HEK293 (cell line): ENCODE results near the gene MICAL3.
A peak's percentile ranks its signal among the peaks of the same experiment; 100 is the strongest.

Source experiments
- CTCF ChIA-PET: fragments of 350-600 bp; formaldehyde crosslinking; extraction: SDS; loops from one replicate; lab custom pipeline; 2021; ENCODE audit warnings: antibody characterized with exemption; lab: Yijun Ruan, JAX
- POLR2A ChIA-PET: fragments of 300-600 bp; formaldehyde crosslinking; extraction: SDS; loops from one replicate; lab custom pipeline; 2020; ENCODE audit warnings: antibody characterized with exemption, inconsistent platforms; lab: Yijun Ruan, JAX
- H3K27ac ChIP-seq: fragments of 200-500 bp; sonication (Bioruptor generic); 2 replicates; pipeline ENCODE4 v1.5.1; 2014; ENCODE audit warnings: low read depth, low read length, control low read depth, inconsistent platforms; ENCODE audit errors: extremely low read depth
- H3K36me3 ChIP-seq, 2 experiments: fragments of 200-500 bp in 1 of 2; sonication (Bioruptor generic) in 1 of 2; 1 replicate in 1 of 2; 2 replicates in 1 of 2; pipeline ENCODE4 v1.5.1; 2014 to 2017; ENCODE audit warnings: inconsistent platforms in 2 of 2, low read length in 2 of 2; ENCODE audit not compliant: control insufficient read depth in 2 of 2, insufficient read depth in 1 of 2
- H3K4me1 ChIP-seq: fragments of 200-500 bp; sonication (Bioruptor generic); 2 replicates; pipeline ENCODE4 v1.5.1; 2014; ENCODE audit warnings: mild to moderate bottlenecking, low read length, inconsistent platforms; ENCODE audit not compliant: control insufficient read depth, insufficient read depth
- H3K4me3 ChIP-seq: 2 replicates; pipeline ENCODE4 v1.5.1; 2011; ENCODE audit warnings: low read depth, mild to moderate bottlenecking, control low read depth, low read length, moderate library complexity
- H3K9me3 ChIP-seq: fragments of 200-500 bp; sonication (Bioruptor generic); 2 replicates; pipeline ENCODE4 v1.5.1; 2014; ENCODE audit warnings: low read depth, low read length, inconsistent platforms; ENCODE audit not compliant: control insufficient read depth, insufficient read depth
- HOXD13 ChIP-seq: sonication (generic); formaldehyde crosslinking; IDR thresholded peaks from 2 replicates; pipeline ENCODE4 v1.8.0; 2022; ENCODE audit warnings: missing genetic modification reagents, borderline replicate concordance
- IKZF3 ChIP-seq: fragments of 450-650 bp; IDR thresholded peaks from 2 replicates; pipeline ENCODE4 v1.5.0; 2018; ENCODE audit warnings: missing biosample characterization, mild to moderate bottlenecking, missing genetic modification characterization, moderate library complexity
- KLF1 ChIP-seq: fragments of 450-650 bp; formaldehyde crosslinking; IDR thresholded peaks from 2 replicates; pipeline ENCODE4 v1.5.1; 2016; ENCODE audit warnings: missing biosample characterization, missing genetic modification characterization
- MZF1 ChIP-seq: fragments of 450-650 bp; formaldehyde crosslinking; IDR thresholded peaks from 2 replicates; pipeline ENCODE4 v1.5.1; 2017; ENCODE audit warnings: missing biosample characterization, missing genetic modification characterization, borderline replicate concordance
- OVOL3 ChIP-seq: fragments of 450-650 bp; formaldehyde crosslinking; IDR thresholded peaks from 2 replicates; pipeline ENCODE4 v1.5.1; 2016; ENCODE audit warnings: missing biosample characterization, missing genetic modification characterization
- SALL2 ChIP-seq: fragments of 450-650 bp; formaldehyde crosslinking; IDR thresholded peaks from 2 replicates; pipeline ENCODE4 v1.5.0; 2017; ENCODE audit warnings: missing biosample characterization, mild to moderate bottlenecking, missing genetic modification characterization, borderline replicate concordance
- SETDB1 ChIP-seq: IDR thresholded peaks from one replicate; pipeline ENCODE4 v1.6.1; 2017; ENCODE audit warnings: mild to moderate bottlenecking, low read length, moderate library complexity, mixed read lengths; ENCODE audit not compliant: insufficient read length
- ZFP37 ChIP-seq: fragments of 450-650 bp; formaldehyde crosslinking; IDR thresholded peaks from 2 replicates; pipeline ENCODE4 v1.5.1; 2016; ENCODE audit warnings: missing biosample characterization, missing genetic modification characterization
- ZNF16 ChIP-seq: fragments of 450-650 bp; formaldehyde crosslinking; IDR thresholded peaks from 2 replicates; pipeline ENCODE4 v1.5.1; 2016; ENCODE audit warnings: low read depth, missing biosample characterization, missing genetic modification characterization
- ZNF184 ChIP-seq: fragments of 450-650 bp; IDR thresholded peaks from 2 replicates; pipeline ENCODE4 v1.5.1; 2018; ENCODE audit warnings: missing biosample characterization, mild to moderate bottlenecking, missing genetic modification characterization
- ZNF23 ChIP-seq: fragments of 450-650 bp; formaldehyde crosslinking; IDR thresholded peaks from 2 replicates; pipeline ENCODE4 v1.5.1; 2016; ENCODE audit warnings: missing biosample characterization, missing genetic modification characterization, borderline replicate concordance
- ZNF292 ChIP-seq: fragments of 450-650 bp; formaldehyde crosslinking; IDR thresholded peaks from 2 replicates; pipeline ENCODE4 v1.5.1; 2016; ENCODE audit warnings: low read depth, missing biosample characterization, missing genetic modification characterization, borderline replicate concordance
- ZNF404 ChIP-seq: fragments of 450-650 bp; formaldehyde crosslinking; IDR thresholded peaks from 2 replicates; pipeline ENCODE4 v1.5.1; 2017; ENCODE audit warnings: missing biosample characterization, missing genetic modification characterization
- ZNF549 ChIP-seq: fragments of 450-650 bp; IDR thresholded peaks from 2 replicates; pipeline ENCODE4 v1.5.1; 2018; ENCODE audit warnings: missing biosample characterization, missing genetic modification characterization, mild to moderate bottlenecking, inconsistent platforms, moderate library complexity
- ZNF560 ChIP-seq: fragments of 450-650 bp; formaldehyde crosslinking; IDR thresholded peaks from 2 replicates; pipeline ENCODE4 v1.5.1; 2017; ENCODE audit warnings: missing biosample characterization, missing genetic modification characterization, borderline replicate concordance
- ZNF600 ChIP-seq: fragments of 450-650 bp; formaldehyde crosslinking; IDR thresholded peaks from 2 replicates; pipeline ENCODE4 v1.5.1; 2016; ENCODE audit warnings: missing biosample characterization, missing genetic modification characterization
- ZNF610 ChIP-seq: fragments of 450-650 bp; formaldehyde crosslinking; IDR thresholded peaks from 2 replicates; pipeline ENCODE4 v1.5.1; 2016; ENCODE audit warnings: missing biosample characterization, missing genetic modification characterization, borderline replicate concordance
- ZNF654 ChIP-seq: fragments of 450-650 bp; formaldehyde crosslinking; IDR thresholded peaks from 2 replicates; pipeline ENCODE4 v1.5.1; 2016; ENCODE audit warnings: low read depth, missing biosample characterization, missing genetic modification characterization
- ZNF660 ChIP-seq: fragments of 450-650 bp; IDR thresholded peaks from 2 replicates; pipeline ENCODE4 v1.5.1; 2018; ENCODE audit warnings: missing biosample characterization, mild to moderate bottlenecking, missing genetic modification characterization
- ZNF747 ChIP-seq: fragments of 450-650 bp; formaldehyde crosslinking; IDR thresholded peaks from 2 replicates; pipeline ENCODE4 v1.5.1; 2016; ENCODE audit warnings: missing biosample characterization, missing genetic modification characterization
- ZNF843 ChIP-seq: fragments of 450-650 bp; formaldehyde crosslinking; IDR thresholded peaks from 2 replicates; pipeline ENCODE4 v1.5.1; 2016; ENCODE audit warnings: missing biosample characterization, missing genetic modification characterization
- ZSCAN23 ChIP-seq: fragments of 450-650 bp; formaldehyde crosslinking; IDR thresholded peaks from 2 replicates; pipeline ENCODE4 v1.5.1; 2016; ENCODE audit warnings: missing biosample characterization, missing genetic modification characterization
- ZSCAN4 ChIP-seq: fragments of 450-650 bp; formaldehyde crosslinking; IDR thresholded peaks from 2 replicates; pipeline ENCODE4 v1.5.1; 2017; ENCODE audit warnings: missing biosample characterization, missing genetic modification characterization
- TF ChIP-seq, protein P1 (sequence below): fragments of 450-650 bp; formaldehyde crosslinking; IDR thresholded peaks from 2 replicates; pipeline ENCODE4 v1.5.1; 2016; ENCODE audit warnings: missing biosample characterization, missing genetic modification characterization
- TF ChIP-seq, protein P2 (sequence below): fragments of 450-650 bp; formaldehyde crosslinking; IDR thresholded peaks from 2 replicates; pipeline ENCODE4 v1.5.1; 2016; ENCODE audit warnings: missing biosample characterization, missing genetic modification characterization
- TF ChIP-seq, protein P3 (sequence below): fragments of 450-650 bp; formaldehyde crosslinking; IDR thresholded peaks from 2 replicates; pipeline ENCODE4 v1.5.1; 2017; ENCODE audit warnings: missing biosample characterization, missing genetic modification characterization

The MICAL3 gene

GRCh38 chr22:17968126-17968525 lies 56.2 kb downstream of the MICAL3 start:
- H3K9me3 ChIP-seq = no peaks in the 10 kb centered on the region
- H3K27ac ChIP-seq = no peak overlapping the region
- H3K4me1 ChIP-seq = peaks cover 9% of the 10 kb centered on the region
- ChIA-PET CTCF (interaction anchor here (0.6 to 0.7 kb wide), 2 partner anchors 13 to 58 kb away, joined by 3 to 4 read pairs; no protein-coding TSS in a partner anchor), POLR2A (interaction anchor here (1.1 kb wide), 1 partner anchor 12 kb away, joined by 3 read pairs; no protein-coding TSS in a partner anchor)
- TF ChIP-seq HOXD13 (CRISPR knock-in tag) = no peak
- TF ChIP-seq ZNF292 (tag by site-specific recombination) = no peak
- no peaks in the 10 kb centered on the region; a peak in 1 of 3 replicates for H3K36me3 ChIP-seq
- no peak overlapping the region for H3K4me3 ChIP-seq

DNA sequence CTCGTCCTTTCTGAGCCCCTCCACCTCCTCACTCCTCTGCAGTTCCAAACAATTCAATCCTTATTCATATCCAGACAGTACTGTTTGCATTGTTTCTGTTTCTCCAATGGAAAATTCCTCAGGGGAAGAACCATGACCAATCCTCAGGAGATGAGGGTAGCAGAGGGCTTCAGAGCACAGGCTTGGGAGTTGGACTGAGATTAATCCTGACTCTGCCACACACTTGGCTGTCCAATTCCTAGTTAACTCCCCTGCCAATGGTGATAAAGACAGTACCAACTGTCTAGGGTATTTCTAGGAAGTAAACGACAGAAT lies 58.0 kb downstream of the MICAL3 start:
- no peak overlapping the region for H3K4me3 ChIP-seq
- TF ChIP-seq ZNF654 (tag by site-specific recombination) (no peak), ZNF747 (tag by site-specific recombination) (no peak), ZNF843 (tag by site-specific recombination) (no peak), ZNF610 (tag by site-specific recombination) (no peak), SALL2 (no peak), HOXD13 (CRISPR knock-in tag) (no peak), ZNF184 (tag by site-specific recombination) (no peak), ZNF16 (tag by site-specific recombination) (no peak), IKZF3 (tag by site-specific recombination) (no peak), KLF1 (no peak), MZF1 (tag by site-specific recombination) (no peak), ZNF404 (tag by site-specific recombination) (no peak), ZNF23 (no peak), SETDB1 (no peak)
- TF ChIP-seq, protein P1, sequence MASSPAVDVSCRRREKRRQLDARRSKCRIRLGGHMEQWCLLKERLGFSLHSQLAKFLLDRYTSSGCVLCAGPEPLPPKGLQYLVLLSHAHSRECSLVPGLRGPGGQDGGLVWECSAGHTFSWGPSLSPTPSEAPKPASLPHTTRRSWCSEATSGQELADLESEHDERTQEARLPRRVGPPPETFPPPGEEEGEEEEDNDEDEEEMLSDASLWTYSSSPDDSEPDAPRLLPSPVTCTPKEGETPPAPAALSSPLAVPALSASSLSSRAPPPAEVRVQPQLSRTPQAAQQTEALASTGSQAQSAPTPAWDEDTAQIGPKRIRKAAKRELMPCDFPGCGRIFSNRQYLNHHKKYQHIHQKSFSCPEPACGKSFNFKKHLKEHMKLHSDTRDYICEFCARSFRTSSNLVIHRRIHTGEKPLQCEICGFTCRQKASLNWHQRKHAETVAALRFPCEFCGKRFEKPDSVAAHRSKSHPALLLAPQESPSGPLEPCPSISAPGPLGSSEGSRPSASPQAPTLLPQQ = no peak
- no peaks in the 10 kb centered on the region for H3K9me3 ChIP-seq
- no peak overlapping the region for H3K27ac ChIP-seq
- ChIA-PET POLR2A (no interaction called here), CTCF (interaction anchor here (0.7 kb wide), 2 partner anchors 11 to 56 kb away, joined by 3 to 6 read pairs; no protein-coding TSS in a partner anchor)
- no peaks in the 10 kb centered on the region; a peak in 1 of 3 replicates for H3K36me3 ChIP-seq
- H3K4me1 ChIP-seq = 0 out of 2 replicates have a peak, but pooled peaks cover 3% of the 10 kb centered on the region

DNA sequence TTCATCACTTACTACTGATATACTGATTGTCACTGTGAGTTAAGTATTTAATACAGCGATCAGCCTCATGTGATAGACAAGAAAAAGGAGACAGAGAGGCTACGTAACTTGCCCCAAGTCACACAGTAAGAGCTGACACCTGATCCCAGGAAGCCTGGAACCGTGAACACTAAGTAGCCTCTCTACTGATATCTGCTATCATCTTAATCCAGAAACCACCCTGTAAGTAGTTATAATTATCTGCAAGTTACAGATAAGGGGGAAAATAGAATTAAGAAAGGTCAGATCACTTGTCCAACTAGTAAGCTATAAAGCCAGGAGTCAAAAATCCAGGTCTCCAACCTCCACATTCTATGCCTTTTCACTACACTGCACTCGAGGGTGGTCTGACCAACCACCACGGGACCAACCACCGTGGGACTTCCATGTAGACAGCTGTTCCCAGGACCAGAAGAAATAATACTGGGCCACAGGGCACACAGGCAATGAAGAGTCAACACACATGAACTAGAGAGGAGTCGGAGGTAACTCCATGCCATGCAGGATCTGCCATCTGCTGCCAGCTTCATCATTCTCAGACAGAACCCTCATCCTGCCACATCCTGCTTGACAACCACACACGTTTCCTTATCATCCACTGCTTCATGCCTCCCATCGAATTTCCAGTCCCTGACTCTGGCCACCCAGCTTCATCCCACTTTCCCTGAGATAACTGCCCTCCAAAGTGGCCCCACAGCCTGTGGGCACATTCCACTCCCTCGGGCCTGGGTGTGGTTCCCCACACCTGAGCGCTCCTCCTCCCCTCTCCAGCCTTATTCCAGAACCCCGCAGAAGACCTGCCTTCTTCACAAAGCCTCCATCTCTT lies 58.6 kb downstream of the MICAL3 start:
- CTCF ChIA-PET = interaction anchor here (0.7 to 1.1 kb wide), 6 partner anchors 11 to 110 kb away, joined by 3 to 6 read pairs (median 3); no protein-coding TSS in a partner anchor
- H3K4me3 ChIP-seq = no peak overlapping the region
- no peaks in the 10 kb centered on the region; a peak in 1 of 3 replicates for H3K36me3 ChIP-seq
- TF ChIP-seq ZSCAN4 (tag by site-specific recombination) (no peak), ZNF660 (tag by site-specific recombination) (no peak), ZFP37 (tag by site-specific recombination) (no peak), ZNF549 (tag by site-specific recombination) (no peak), ZNF560 (tag by site-specific recombination) (no peak), OVOL3 (tag by site-specific recombination) (no peak), ZSCAN23 (no peak), ZNF600 (peak; percentile 60)
- TF ChIP-seq, protein P2, sequence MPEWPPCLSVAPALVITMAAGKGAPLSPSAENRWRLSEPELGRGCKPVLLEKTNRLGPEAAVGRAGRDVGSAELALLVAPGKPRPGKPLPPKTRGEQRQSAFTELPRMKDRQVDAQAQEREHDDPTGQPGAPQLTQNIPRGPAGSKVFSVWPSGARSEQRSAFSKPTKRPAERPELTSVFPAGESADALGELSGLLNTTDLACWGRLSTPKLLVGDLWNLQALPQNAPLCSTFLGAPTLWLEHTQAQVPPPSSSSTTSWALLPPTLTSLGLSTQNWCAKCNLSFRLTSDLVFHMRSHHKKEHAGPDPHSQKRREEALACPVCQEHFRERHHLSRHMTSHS (tag by site-specific recombination) = no peak
- TF ChIP-seq, protein P3, sequence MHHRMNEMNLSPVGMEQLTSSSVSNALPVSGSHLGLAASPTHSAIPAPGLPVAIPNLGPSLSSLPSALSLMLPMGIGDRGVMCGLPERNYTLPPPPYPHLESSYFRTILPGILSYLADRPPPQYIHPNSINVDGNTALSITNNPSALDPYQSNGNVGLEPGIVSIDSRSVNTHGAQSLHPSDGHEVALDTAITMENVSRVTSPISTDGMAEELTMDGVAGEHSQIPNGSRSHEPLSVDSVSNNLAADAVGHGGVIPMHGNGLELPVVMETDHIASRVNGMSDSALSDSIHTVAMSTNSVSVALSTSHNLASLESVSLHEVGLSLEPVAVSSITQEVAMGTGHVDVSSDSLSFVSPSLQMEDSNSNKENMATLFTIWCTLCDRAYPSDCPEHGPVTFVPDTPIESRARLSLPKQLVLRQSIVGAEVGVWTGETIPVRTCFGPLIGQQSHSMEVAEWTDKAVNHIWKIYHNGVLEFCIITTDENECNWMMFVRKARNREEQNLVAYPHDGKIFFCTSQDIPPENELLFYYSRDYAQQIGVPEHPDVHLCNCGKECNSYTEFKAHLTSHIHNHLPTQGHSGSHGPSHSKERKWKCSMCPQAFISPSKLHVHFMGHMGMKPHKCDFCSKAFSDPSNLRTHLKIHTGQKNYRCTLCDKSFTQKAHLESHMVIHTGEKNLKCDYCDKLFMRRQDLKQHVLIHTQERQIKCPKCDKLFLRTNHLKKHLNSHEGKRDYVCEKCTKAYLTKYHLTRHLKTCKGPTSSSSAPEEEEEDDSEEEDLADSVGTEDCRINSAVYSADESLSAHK (tag by site-specific recombination) = no peak

More for the DNA sequence above, 58.6 kb downstream of the MICAL3 start:
- Histone ChIP-seq H3K9me3 (no peaks in the 10 kb centered on the region), H3K27ac (no peak overlapping the region), H3K4me1 (0 out of 2 replicates have a peak, but pooled peaks cover 3% of the 10 kb centered on the region)
- POLR2A ChIA-PET = no interaction called here
